K562 (cell line): ENCODE results near the gene PHYHD1. TPM values are rescaled to one million over a fixed set of nuclear protein-coding genes. Genes with fewer than 3 reads are reported as not detected.

Source experiments
- CEBPZ ChIP-seq: fragments of 150-350 bp; IDR thresholded peaks from 2 replicates; pipeline ENCODE4 v1.6.1; 2014; ENCODE audit warnings: low read depth, mild to moderate bottlenecking, low read length, borderline replicate concordance
- COPS2 ChIP-seq: fragments of 450-650 bp; conservative IDR thresholded peaks from 2 replicates; pipeline ENCODE4 v1.6.1; 2016; ENCODE audit warnings: mild to moderate bottlenecking, moderate library complexity
- MED1 ChIP-seq: sonication (generic); formaldehyde crosslinking; IDR thresholded peaks from 2 replicates; pipeline ENCODE4 v1.8.1; 2023; ENCODE audit warnings: missing genetic modification reagents, borderline replicate concordance
- NFRKB ChIP-seq: fragments of 450-650 bp; IDR thresholded peaks from 2 replicates; pipeline ENCODE4 v1.6.1; 2016; ENCODE audit warnings: low read depth
- NR2F6 ChIP-seq: fragments of 450-650 bp; formaldehyde crosslinking; IDR thresholded peaks from 2 replicates; pipeline ENCODE4 v1.4.0; 2020; ENCODE audit warnings: mild to moderate bottlenecking
- PCBP1 ChIP-seq: fragments of 200-400 bp; formaldehyde crosslinking; IDR thresholded peaks from 2 replicates; pipeline ENCODE4 v1.6.1; 2018; ENCODE audit warnings: mild to moderate bottlenecking, low read depth, low read length; ENCODE audit not compliant: poor library complexity, severe bottlenecking
- POLR2AphosphoS5 ChIP-seq: IDR thresholded peaks from 2 replicates; pipeline ENCODE4 v1.6.1; 2011; ENCODE audit warnings: mild to moderate bottlenecking, low read depth, low read length, moderate library complexity; ENCODE audit not compliant: control insufficient read depth, insufficient read depth
- SAFB ChIP-seq: fragments of 200-400 bp; formaldehyde crosslinking; IDR thresholded peaks from 2 replicates; pipeline ENCODE4 v1.6.1; 2017; ENCODE audit warnings: low read depth, low read length, borderline replicate concordance
- SMAD4 ChIP-seq: fragments of 250-450 bp; sonication (Bioruptor Pico); conservative IDR thresholded peaks from 2 replicates; pipeline ENCODE4 v1.8.0; 2021; ENCODE audit warnings: inconsistent platforms, mild to moderate bottlenecking, moderate library complexity
- YY1 ChIP-seq, 3 experiments: IDR thresholded peaks; 2 replicates each; pipeline ENCODE4 v1.6.1; 2011; ENCODE audit warnings: low read length in 2 of 3, mild to moderate bottlenecking in 2 of 3, moderate library complexity in 2 of 3, borderline replicate concordance in 1 of 3, control low read depth in 1 of 3, low read depth in 1 of 3; ENCODE audit not compliant: insufficient read depth in 3 of 3, insufficient replicate concordance in 2 of 3, control insufficient read depth in 1 of 3, insufficient read length in 1 of 3; ENCODE audit errors: extremely low read depth in 1 of 3
- ZNF23 ChIP-seq: fragments of 250-450 bp; sonication (Bioruptor Pico); IDR thresholded peaks from 2 replicates; pipeline ENCODE4 v1.4.0; 2020; ENCODE audit warnings: mild to moderate bottlenecking
- ZNF3 ChIP-seq: fragments of 250-450 bp; sonication (Bioruptor Pico); IDR thresholded peaks from 2 replicates; pipeline ENCODE4 v1.5.0; 2021; ENCODE audit warnings: mild to moderate bottlenecking, moderate library complexity
- polyA plus RNA-seq, 8 experiments: library from polyadenylated mRNA; depleted of rRNA in 4 of 8; stranded (reverse) in 5 of 8; unstranded in 3 of 8; fragments of >200 nt; fragmentation: Nextera tagmentation in 2 of 8; fragmentation: Illumina TruSeq in 1 of 8; extraction: Ambion mirVana in 2 of 8; extraction: Trizol in 1 of 8; gene quantifications; 2 replicates each; pipeline versions ENCODE4 v1.2.1 to v1.2.3, GENCODE V29; 2011 to 2014; ENCODE audit warnings: inconsistent platforms in 1 of 8, missing spikeins in 1 of 8
- total RNA-seq, 7 experiments: library from RNA; depleted of rRNA in 6 of 7; stranded (reverse); fragments of >200 nt in 6 of 7; fragmentation: Illumina TruSeq in 2 of 7; extraction: Trizol in 2 of 7; gene quantifications; 2 replicates each; pipeline versions ENCODE4 v1.2.1 to v1.2.3, GENCODE V29; 2011 to 2021; ENCODE audit warnings: low replicate concordance in 1 of 7

The PHYHD1 gene
- total and polyA plus RNA-seq, 9 of the 15 experiments (the other 6 are each of a cell fraction or from before 2014, with no cell fraction given) = 0.36 to 1.3 (median 0.80) TPM

GRCh38 chr9:128945798-128946501 is 25.2 kb downstream of the PHYHD1 start (continued):
- TF ChIP-seq ZNF3 (CRISPR knock-in tag) (no peak), MED1 (CRISPR knock-in tag) (no peak), POLR2AphosphoS5 (no peak), NR2F6 (CRISPR knock-in tag) (no peak), CEBPZ (no peak), SAFB (no peak), COPS2 (no peak), PCBP1 (no peak), YY1 (IDR thresholded peaks at IDR 0.05; ENCODE audit: borderline replicate concordance in 1 of 3, control insufficient read depth in 1 of 3, extremely low read depth in 1 of 3, insufficient read depth in 3 of 3, insufficient read length in 1 of 3, insufficient replicate concordance in 2 of 3, low read depth in 1 of 3, low read length in 2 of 3) (no peak), NFRKB (no peak), ZNF23 (CRISPR knock-in tag) (no peak), SMAD4 (CRISPR knock-in tag) (no peak)
